Measurements from ENCODE around the gene PZP.

PZP gene

GRCh38 chr12:9103050-9103849 is 104.9 kb downstream of the PZP start:
- no peak for DNase-seq

- no peak for DNase-seq
Observed at GRCh38 chr12:9101018-9101687, 107.0 kb downstream of the PZP start.

GRCh38 chr12:9099552-9100190 is 108.5 kb downstream of the PZP start:
- DNase-seq: no peak

All from C1 segment of cervical spinal cord (tissue), 14 donors.